ENCODE data around the gene CELSR3. TPM values are rescaled to one million over a fixed set of nuclear protein-coding genes. Genes with fewer than 3 reads are reported as not detected.
A peak's percentile ranks its signal among the peaks of the same experiment; 100 is the strongest.

CELSR3 gene
- total RNA-seq, 1 experiment from 2014 or later: 35.4 TPM

DNA sequence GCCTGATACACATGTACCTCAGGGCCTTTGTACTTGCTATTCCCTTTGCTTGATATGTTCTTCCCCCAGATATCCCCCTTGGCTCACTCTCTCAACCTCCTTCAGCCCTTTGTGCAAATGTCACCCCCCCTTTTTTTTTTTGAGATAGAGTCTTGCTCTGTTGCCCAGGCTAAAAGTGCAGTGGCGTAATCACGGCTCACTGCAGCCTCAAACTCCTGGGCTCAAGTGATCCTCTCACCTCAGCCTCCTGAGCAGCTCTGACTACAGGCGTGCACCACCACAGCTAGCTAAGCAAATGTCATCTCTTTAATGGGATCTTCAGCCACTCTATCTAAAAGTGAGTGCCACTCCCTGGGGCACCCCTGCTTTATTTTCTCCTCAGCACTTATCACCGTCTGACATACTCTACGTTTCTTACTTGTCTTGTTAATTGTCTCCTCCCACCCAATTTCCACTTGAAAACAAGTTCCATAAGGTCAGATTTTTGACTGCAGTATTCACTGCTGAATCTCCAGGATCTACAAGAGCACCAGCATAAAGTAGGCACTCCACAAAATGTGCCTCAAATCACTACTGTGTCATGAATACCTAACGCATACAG lies 39.7 kb upstream of the CELSR3 start:
- no peak overlapping the region for H3K4me3 ChIP-seq (ENCODE audit: low read depth, low read length)
- Mint-ChIP-seq H3K36me3 (ENCODE audit: insufficient read depth, unreplicated experiment) (peaks cover 73% of the 10 kb centered on the region), H3K4me1 (ENCODE audit: low read depth, unreplicated experiment) (peaks cover 9% of the 10 kb centered on the region), H3K27me3 (ENCODE audit: insufficient read depth, unreplicated experiment) (no peaks in the 10 kb centered on the region), H3K4me3 (ENCODE audit: unreplicated experiment) (no peak overlapping the region), H3K27ac (ENCODE audit: unreplicated experiment) (peak overlapping the region; percentile 10), H3K9me3 (ENCODE audit: unreplicated experiment) (no peaks in the 10 kb centered on the region)
- TF ChIP-seq, protein P1, sequence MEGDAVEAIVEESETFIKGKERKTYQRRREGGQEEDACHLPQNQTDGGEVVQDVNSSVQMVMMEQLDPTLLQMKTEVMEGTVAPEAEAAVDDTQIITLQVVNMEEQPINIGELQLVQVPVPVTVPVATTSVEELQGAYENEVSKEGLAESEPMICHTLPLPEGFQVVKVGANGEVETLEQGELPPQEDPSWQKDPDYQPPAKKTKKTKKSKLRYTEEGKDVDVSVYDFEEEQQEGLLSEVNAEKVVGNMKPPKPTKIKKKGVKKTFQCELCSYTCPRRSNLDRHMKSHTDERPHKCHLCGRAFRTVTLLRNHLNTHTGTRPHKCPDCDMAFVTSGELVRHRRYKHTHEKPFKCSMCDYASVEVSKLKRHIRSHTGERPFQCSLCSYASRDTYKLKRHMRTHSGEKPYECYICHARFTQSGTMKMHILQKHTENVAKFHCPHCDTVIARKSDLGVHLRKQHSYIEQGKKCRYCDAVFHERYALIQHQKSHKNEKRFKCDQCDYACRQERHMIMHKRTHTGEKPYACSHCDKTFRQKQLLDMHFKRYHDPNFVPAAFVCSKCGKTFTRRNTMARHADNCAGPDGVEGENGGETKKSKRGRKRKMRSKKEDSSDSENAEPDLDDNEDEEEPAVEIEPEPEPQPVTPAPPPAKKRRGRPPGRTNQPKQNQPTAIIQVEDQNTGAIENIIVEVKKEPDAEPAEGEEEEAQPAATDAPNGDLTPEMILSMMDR (IDR thresholded peaks at IDR 0.05; ENCODE audit: insufficient read depth in 1 of 2, low read depth in 1 of 2, low read length in 1 of 2, severe bottlenecking in 1 of 2, unreplicated experiment in 1 of 2): no peak
- H3K36me3 ChIP-seq (ENCODE audit: control insufficient read depth, insufficient read depth, low read length): peaks cover 1% of the 10 kb centered on the region
- DNase-seq: no peak
- H3K9me3 ChIP-seq: no peaks in the 10 kb centered on the region
- intact Hi-C loops (cut with micrococcal nuclease; ENCODE audit: unreplicated experiment): no loop called here
- no TSS peak for BruUV-seq (replicated peaks)
- no peaks in the 10 kb centered on the region for H3K27me3 ChIP-seq (replicated peaks; ENCODE audit: control insufficient read depth, insufficient read depth, low read length)
- ChIA-PET POLR2A (no interaction called here), CTCF (no interaction called here)
- H3K4me1 ChIP-seq: no peaks in the 10 kb centered on the region; the same call in 1 of the 2 replicates

DNA sequence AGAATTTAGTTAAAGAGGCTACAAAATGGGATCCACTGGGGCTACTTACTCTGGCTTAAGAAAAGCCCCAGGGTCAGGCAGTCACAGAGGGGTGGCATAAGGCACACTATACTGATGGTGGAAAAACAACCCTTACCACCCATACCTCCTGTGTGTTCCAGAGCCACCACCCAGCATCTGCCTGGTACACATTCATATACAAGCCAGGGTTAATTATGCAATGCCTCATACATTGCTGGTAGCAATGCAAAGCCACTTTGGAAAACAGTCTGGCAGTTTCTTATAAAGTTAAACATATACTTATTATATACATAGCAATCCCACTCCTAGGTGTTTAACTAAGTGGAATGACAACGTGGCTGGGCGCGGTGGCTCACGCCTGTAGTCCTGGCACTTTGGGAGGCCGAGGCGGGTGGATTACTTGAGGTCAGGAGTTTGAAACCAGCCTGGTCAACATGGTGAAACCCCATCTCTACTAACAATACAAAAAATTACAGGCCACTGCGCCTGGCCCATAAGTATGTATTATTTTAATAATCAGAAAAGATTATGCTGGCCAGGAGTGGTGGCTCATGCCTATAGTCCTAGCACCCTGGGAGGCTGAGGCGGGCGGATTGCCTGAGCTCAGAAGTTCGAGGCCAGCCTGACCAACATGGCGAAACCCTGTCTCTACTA lies 38.2 kb upstream of the CELSR3 start:
- Mint-ChIP-seq H3K27ac (ENCODE audit: unreplicated experiment) (no peak overlapping the region), H3K4me3 (ENCODE audit: unreplicated experiment) (no peak overlapping the region), H3K36me3 (ENCODE audit: insufficient read depth, unreplicated experiment) (peaks cover 71% of the 10 kb centered on the region), H3K9me3 (ENCODE audit: unreplicated experiment) (no peaks in the 10 kb centered on the region), H3K27me3 (ENCODE audit: insufficient read depth, unreplicated experiment) (no peaks in the 10 kb centered on the region), H3K4me1 (ENCODE audit: low read depth, unreplicated experiment) (peaks cover 9% of the 10 kb centered on the region)
- intact Hi-C loops (cut with micrococcal nuclease; ENCODE audit: unreplicated experiment): no loop called here
- Histone ChIP-seq H3K9me3 (no peaks in the 10 kb centered on the region), H3K4me3 (ENCODE audit: low read depth, low read length) (no peak overlapping the region), H3K27me3 (replicated peaks; ENCODE audit: control insufficient read depth, insufficient read depth, low read length) (no peaks in the 10 kb centered on the region), H3K36me3 (ENCODE audit: control insufficient read depth, insufficient read depth, low read length) (peaks cover 1% of the 10 kb centered on the region; the same call in 1 of the 2 replicates), H3K4me1 (0 out of 2 replicates have a peak, but pooled peaks cover 5% of the 10 kb centered on the region)
- ChIA-PET POLR2A (no interaction called here), CTCF (interaction anchor here (0.7 kb wide), 1 partner anchor 39 kb away, joined by 7 read pairs; no protein-coding TSS in a partner anchor)
- BruUV-seq (replicated peaks): no TSS peak
- TF ChIP-seq, protein P1 (IDR thresholded peaks at IDR 0.05; ENCODE audit: insufficient read depth in 1 of 2, low read depth in 1 of 2, low read length in 1 of 2, severe bottlenecking in 1 of 2, unreplicated experiment in 1 of 2): no peak
- no peak for DNase-seq

DNA sequence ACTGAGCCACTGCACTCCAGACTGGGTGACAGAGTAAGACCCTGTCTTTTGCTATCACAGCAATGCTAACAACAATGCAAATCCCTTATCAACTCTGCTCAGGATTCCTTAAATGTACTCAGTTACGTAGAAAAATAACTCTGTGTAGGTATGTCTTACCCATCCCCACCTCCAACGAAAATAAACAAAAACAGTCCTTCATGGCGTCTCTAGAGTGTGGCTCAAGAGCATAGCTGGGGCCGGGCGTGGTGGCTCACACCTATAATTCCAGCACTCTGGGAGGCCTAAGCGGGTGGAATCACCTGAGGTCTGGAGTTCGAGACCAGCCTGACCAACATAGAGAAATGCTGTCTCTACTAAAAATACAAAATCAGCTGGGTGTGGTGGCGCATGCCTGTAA lies 36.2 kb upstream of the CELSR3 start:
- no peak for DNase-seq
- no TSS peak for BruUV-seq (replicated peaks)
- CTCF ChIA-PET: interaction anchor here (0.9 kb wide), 1 partner anchor 67 kb away, joined by 5 read pairs; no protein-coding TSS in a partner anchor
- peaks cover 16% of the 10 kb centered on the region for H3K4me1 Mint-ChIP-seq (ENCODE audit: low read depth, unreplicated experiment)
- TF ChIP-seq, protein P1 (IDR thresholded peaks at IDR 0.05; ENCODE audit: insufficient read depth in 1 of 2, low read depth in 1 of 2, low read length in 1 of 2, severe bottlenecking in 1 of 2, unreplicated experiment in 1 of 2): no peak
- Histone ChIP-seq H3K27me3 (replicated peaks; ENCODE audit: control insufficient read depth, insufficient read depth, low read length) (no peaks in the 10 kb centered on the region), H3K36me3 (ENCODE audit: control insufficient read depth, insufficient read depth, low read length) (peaks cover 3% of the 10 kb centered on the region; the same call in 1 of the 2 replicates), H3K4me1 (0 out of 2 replicates have a peak, but pooled peaks cover 5% of the 10 kb centered on the region), H3K9me3 (no peaks in the 10 kb centered on the region), H3K4me3 (ENCODE audit: low read depth, low read length) (no peak overlapping the region)
- H3K27ac Mint-ChIP-seq (ENCODE audit: unreplicated experiment): no peak overlapping the region
- no peak overlapping the region for H3K4me3 Mint-ChIP-seq (ENCODE audit: unreplicated experiment)
- POLR2A ChIA-PET: no interaction called here
- H3K27me3 Mint-ChIP-seq (ENCODE audit: insufficient read depth, unreplicated experiment): no peaks in the 10 kb centered on the region
- intact Hi-C loops (cut with micrococcal nuclease; ENCODE audit: unreplicated experiment): no loop called here
- no peaks in the 10 kb centered on the region for H3K9me3 Mint-ChIP-seq (ENCODE audit: unreplicated experiment)
- H3K36me3 Mint-ChIP-seq (ENCODE audit: insufficient read depth, unreplicated experiment): peaks cover 69% of the 10 kb centered on the region

Data from Caco-2 (cell line).